Keratinocyte (primary cell): Measurements from ENCODE around the gene ONECUT1. TPM values are rescaled to one million over a fixed set of nuclear protein-coding genes. Genes with fewer than 3 reads are reported as not detected.
A peak's percentile ranks its signal among the peaks of the same experiment; 100 is the strongest.

Experiments
- DNase-seq: peaks from one replicate; pipeline ENCODE4 v3.0.0-alpha.2; 2011; ENCODE audit warnings: low read depth, missing footprints, low spot score
- FAIRE-seq: peaks from 2 replicates; lab custom pipeline; 2011; peaks lifted over from hg19 to GRCh38; lab: Jason Lieb, UNC
- H2AFZ ChIP-seq: 2 replicates; pipeline ENCODE4 v1.6.0; 2012; ENCODE audit warnings: low read length, control low read depth, inconsistent platforms; ENCODE audit not compliant: control insufficient read depth
- H3K27ac ChIP-seq: 2 replicates; pipeline ENCODE4 v1.5.1; 2011; ENCODE audit warnings: low read length; ENCODE audit not compliant: control insufficient read depth, insufficient read depth
- H3K27me3 ChIP-seq: 3 replicates; pipeline ENCODE4 v1.6.0; 2011; ENCODE audit warnings: low read length; ENCODE audit not compliant: control insufficient read depth, insufficient read depth; ENCODE audit errors: extremely low read depth
- H3K36me3 ChIP-seq, 2 experiments: 2 replicates in 1 of 2; 3 replicates in 1 of 2; pipeline ENCODE4 v1.5.1; 2011; ENCODE audit warnings: low read length in 2 of 2, mild to moderate bottlenecking in 1 of 2; ENCODE audit not compliant: control insufficient read depth in 2 of 2, insufficient read depth in 2 of 2; ENCODE audit errors: extremely low read depth in 1 of 2
- H3K4me1 ChIP-seq: 3 replicates; pipeline ENCODE4 v1.5.1; 2011; ENCODE audit warnings: low read length; ENCODE audit not compliant: control insufficient read depth, insufficient read depth; ENCODE audit errors: extremely low read depth
- H3K4me2 ChIP-seq: 3 replicates; pipeline ENCODE4 v1.6.0; 2011; ENCODE audit warnings: low read depth, low read length; ENCODE audit not compliant: control insufficient read depth, insufficient read depth; ENCODE audit errors: extremely low read depth
- H3K4me3 ChIP-seq, 3 experiments: fragments of 200-600 bp in 1 of 3; sonication (generic) in 1 of 3; 2 replicates in 2 of 3; 3 replicates in 1 of 3; pipeline ENCODE4 v1.5.1; 2011 to 2016; ENCODE audit warnings: low read length in 3 of 3, mild to moderate bottlenecking in 3 of 3, control low read depth in 2 of 3, inconsistent platforms in 1 of 3, low read depth in 1 of 3, mixed read lengths in 1 of 3, mixed run types in 1 of 3, moderate library complexity in 1 of 3; ENCODE audit not compliant: control insufficient read depth in 2 of 3, insufficient read depth in 2 of 3; ENCODE audit errors: extremely low read depth in 1 of 3
- H3K79me2 ChIP-seq: 2 replicates; pipeline ENCODE4 v1.6.0; 2012; ENCODE audit warnings: low read length; ENCODE audit not compliant: control insufficient read depth, insufficient read depth
- H3K9ac ChIP-seq: 3 replicates; pipeline ENCODE4 v1.6.0; 2011; ENCODE audit warnings: low read length; ENCODE audit not compliant: control insufficient read depth, insufficient read depth; ENCODE audit errors: extremely low read depth
- H3K9me1 ChIP-seq: 3 replicates; pipeline ENCODE4 v1.6.0; 2011; ENCODE audit warnings: low read length; ENCODE audit not compliant: control insufficient read depth, insufficient read depth; ENCODE audit errors: extremely low read depth
- H3K9me3 ChIP-seq: 2 replicates; pipeline ENCODE4 v1.5.1; 2012; ENCODE audit warnings: low read depth, low read length; ENCODE audit not compliant: control insufficient read depth
- H4K20me1 ChIP-seq: 3 replicates; pipeline ENCODE4 v1.6.0; 2011; ENCODE audit warnings: low read length; ENCODE audit not compliant: control insufficient read depth, insufficient read depth; ENCODE audit errors: extremely low read depth
- CTCF ChIP-seq, 3 experiments: IDR thresholded peaks in 1 of 3; conservative IDR thresholded peaks in 1 of 3; optimal IDR thresholded peaks in 1 of 3; 2 replicates in 2 of 3; 3 replicates in 1 of 3; pipeline versions ENCODE3 to v1.5.1; 2011; ENCODE audit warnings: low read length in 3 of 3, mild to moderate bottlenecking in 3 of 3, moderate library complexity in 2 of 3, control low read depth in 1 of 3, inconsistent platforms in 1 of 3; ENCODE audit not compliant: insufficient read depth in 2 of 3; ENCODE audit errors: extremely low read depth in 1 of 3
- EZH2 ChIP-seq: IDR thresholded peaks from one replicate; pipeline ENCODE4 v1.6.1; 2012; ENCODE audit warnings: inconsistent platforms, mild to moderate bottlenecking, low read length, moderate library complexity
- dilution Hi-C: fragments of 300-500 bp; cut with MboI; formaldehyde crosslinking; loops from one replicate; pipeline ENCODE4 v1.7.0; 2020; ENCODE audit warnings: low sequenced_read_pairs; ENCODE audit not compliant: extremely low pct_ligation_motif_present
- polyA plus RNA-seq, 5 experiments: library from polyadenylated mRNA; depleted of rRNA in 3 of 5; stranded (reverse) in 3 of 5; stranded (forward) in 1 of 5; unstranded in 1 of 5; fragments of >200 nt; gene quantifications; 1 replicate in 1 of 5; 2 replicates in 3 of 5; 3 replicates in 1 of 5; pipeline versions ENCODE4 v1.2.1 to v1.2.3, GENCODE V29; 2011 to 2012; ENCODE audit warnings: missing spikeins in 2 of 5, low read depth in 1 of 5, low replicate concordance in 1 of 5

The ONECUT1 gene
- polyA plus RNA-seq, 1 donor (not counting 4 experiments of a cell fraction or from before 2014, with no cell fraction given) = not detected

- Histone ChIP-seq H3K4me3 (no peak overlapping the region), H3K9ac (no peak overlapping the region), H4K20me1 (peaks cover 5% of the 10 kb centered on the region), H3K4me2 (no peak overlapping the region), H2AFZ (no peak overlapping the region), H3K36me3 (no peaks in the 10 kb centered on the region), H3K9me3 (no peaks in the 10 kb centered on the region), H3K27me3 (peaks cover 95% of the 10 kb centered on the region), H3K27ac (no peak overlapping the region), H3K4me1 (no peaks in the 10 kb centered on the region), H3K9me1 (no peaks in the 10 kb centered on the region), H3K79me2 (no peaks in the 10 kb centered on the region)
- dilution Hi-C loops = loop anchor here (25.0 kb wide), 1 partner anchor 400 kb away; no protein-coding TSS in a partner anchor
- TF ChIP-seq EZH2 (no peak), CTCF (optimal IDR thresholded peaks at IDR 0.05 in 1 of 3, IDR thresholded peaks at IDR 0.05 in 1 of 3, conservative IDR thresholded peaks at IDR 0.05 in 1 of 3; ENCODE audit: extremely low read depth in 1 of 3, insufficient read depth in 2 of 3, low read length in 3 of 3) (no peak)
- FAIRE-seq (no peak), DNase-seq (no peak)
Observed at GRCh38 chr15:52787549-52788098, 2.5 kb downstream of the ONECUT1 start.

GRCh38 chr15:52787123-52787503 lies 3.0 kb downstream of the ONECUT1 start:
- H3K27ac ChIP-seq = no peak overlapping the region
- TF ChIP-seq EZH2 = peak; percentile 92
- no peak for TF ChIP-seq CTCF (optimal IDR thresholded peaks at IDR 0.05 in 1 of 3, IDR thresholded peaks at IDR 0.05 in 1 of 3, conservative IDR thresholded peaks at IDR 0.05 in 1 of 3; ENCODE audit: extremely low read depth in 1 of 3, insufficient read depth in 2 of 3, low read length in 3 of 3)
- peaks cover 90% of the 10 kb centered on the region for H3K27me3 ChIP-seq
- DNase-seq = no peak
- no peaks in the 10 kb centered on the region for H3K79me2 ChIP-seq
- H3K9ac ChIP-seq = no peak overlapping the region
- dilution Hi-C loops = loop anchor here (25.0 kb wide), 1 partner anchor 400 kb away; no protein-coding TSS in a partner anchor
- H3K4me2 ChIP-seq = no peak overlapping the region
- H2AFZ ChIP-seq = no peak overlapping the region
- no peak for FAIRE-seq
- H3K4me3 ChIP-seq = no peak overlapping the region
- no peaks in the 10 kb centered on the region for H3K9me1 ChIP-seq
- H4K20me1 ChIP-seq = peaks cover 5% of the 10 kb centered on the region
- no peaks in the 10 kb centered on the region for H3K4me1 ChIP-seq
- H3K9me3 ChIP-seq = no peaks in the 10 kb centered on the region
- no peaks in the 10 kb centered on the region for H3K36me3 ChIP-seq
